MM.1S (cell line): ENCODE data around the gene TMEM240.

ENCODE experiments used
- DNase-seq: peaks from one replicate; pipeline ENCODE4 v3.0.0-alpha.2; 2015
- H2AFZ ChIP-seq: fragments of 300-600 bp; sonication (generic); 2 replicates; pipeline ENCODE4 v1.6.0; 2016; ENCODE audit warnings: antibody characterized with exemption, low read length
- H3F3A ChIP-seq: fragments of 300-600 bp; sonication (generic); 2 replicates; pipeline ENCODE4 v1.6.1; 2016; ENCODE audit warnings: mild to moderate bottlenecking, antibody characterized with exemption, low read length, moderate library complexity, mixed read lengths; ENCODE audit not compliant: insufficient read depth
- H3K27ac ChIP-seq: fragments of 300-600 bp; sonication (generic); 2 replicates; pipeline ENCODE4 v1.5.1; 2016; ENCODE audit warnings: mild to moderate bottlenecking, low read length
- H3K27me3 ChIP-seq: fragments of 300-600 bp; sonication (generic); replicated peaks from 2 replicates; pipeline ENCODE4 v1.6.0; 2016; ENCODE audit warnings: low read length; ENCODE audit not compliant: insufficient read depth
- H3K36me3 ChIP-seq: fragments of 300-600 bp; sonication (generic); replicated peaks from 2 replicates; pipeline ENCODE4 v1.6.1; 2016; ENCODE audit warnings: mild to moderate bottlenecking, low read length, mixed read lengths; ENCODE audit not compliant: insufficient read depth
- H3K4me1 ChIP-seq: fragments of 300-600 bp; sonication (generic); 2 replicates; pipeline ENCODE4 v1.6.1; 2016; ENCODE audit warnings: low read length, mixed read lengths
- H3K4me2 ChIP-seq: fragments of 300-600 bp; sonication (generic); 2 replicates; pipeline ENCODE4 v1.6.0; 2016; ENCODE audit warnings: low read depth, low read length
- H3K4me3 ChIP-seq: fragments of 300-600 bp; sonication (generic); 2 replicates; pipeline ENCODE4 v1.5.1; 2016; ENCODE audit warnings: low read length, mixed read lengths
- H3K79me2 ChIP-seq: fragments of 300-600 bp; sonication (generic); 2 replicates; pipeline ENCODE4 v1.6.1; 2016; ENCODE audit warnings: mixed run types, low read length, mixed read lengths
- H3K9ac ChIP-seq: fragments of 300-600 bp; sonication (generic); 2 replicates; pipeline ENCODE4 v1.6.1; 2016; ENCODE audit warnings: low read length, mixed read lengths
- H3K9me2 ChIP-seq: fragments of 300-600 bp; sonication (generic); replicated peaks from 2 replicates; pipeline ENCODE4 v1.6.1; 2016; ENCODE audit warnings: mild to moderate bottlenecking, low read length, mixed read lengths; ENCODE audit not compliant: insufficient read depth
- H3K9me3 ChIP-seq: fragments of 300-600 bp; sonication (generic); replicated peaks from 2 replicates; pipeline ENCODE4 v1.6.1; 2016; ENCODE audit warnings: mild to moderate bottlenecking, low read length, mixed read lengths; ENCODE audit not compliant: insufficient read depth
- H4K20me1 ChIP-seq: fragments of 300-600 bp; sonication (generic); 2 replicates; pipeline ENCODE4 v1.6.1; 2016; ENCODE audit warnings: mild to moderate bottlenecking, low read length, moderate library complexity, mixed read lengths; ENCODE audit not compliant: insufficient read depth
- EZH2 ChIP-seq: fragments of 300-600 bp; sonication (generic); optimal IDR thresholded peaks from 2 replicates; pipeline ENCODE3; 2017; ENCODE audit warnings: low read depth, mild to moderate bottlenecking, antibody characterized with exemption, low read length, mixed read lengths
- EZH2phosphoT487 ChIP-seq: fragments of 300-600 bp; sonication (generic); IDR thresholded peaks from 2 replicates; pipeline ENCODE4 v1.6.1; 2018; ENCODE audit warnings: antibody characterized with exemption, low read length
- TF ChIP-seq, protein P1 (sequence below): fragments of 300-600 bp; sonication (generic); IDR thresholded peaks from 2 replicates; pipeline ENCODE4 v1.5.1; 2016; ENCODE audit warnings: antibody characterized with exemption, low read length, mixed read lengths

The TMEM240 gene

DNA sequence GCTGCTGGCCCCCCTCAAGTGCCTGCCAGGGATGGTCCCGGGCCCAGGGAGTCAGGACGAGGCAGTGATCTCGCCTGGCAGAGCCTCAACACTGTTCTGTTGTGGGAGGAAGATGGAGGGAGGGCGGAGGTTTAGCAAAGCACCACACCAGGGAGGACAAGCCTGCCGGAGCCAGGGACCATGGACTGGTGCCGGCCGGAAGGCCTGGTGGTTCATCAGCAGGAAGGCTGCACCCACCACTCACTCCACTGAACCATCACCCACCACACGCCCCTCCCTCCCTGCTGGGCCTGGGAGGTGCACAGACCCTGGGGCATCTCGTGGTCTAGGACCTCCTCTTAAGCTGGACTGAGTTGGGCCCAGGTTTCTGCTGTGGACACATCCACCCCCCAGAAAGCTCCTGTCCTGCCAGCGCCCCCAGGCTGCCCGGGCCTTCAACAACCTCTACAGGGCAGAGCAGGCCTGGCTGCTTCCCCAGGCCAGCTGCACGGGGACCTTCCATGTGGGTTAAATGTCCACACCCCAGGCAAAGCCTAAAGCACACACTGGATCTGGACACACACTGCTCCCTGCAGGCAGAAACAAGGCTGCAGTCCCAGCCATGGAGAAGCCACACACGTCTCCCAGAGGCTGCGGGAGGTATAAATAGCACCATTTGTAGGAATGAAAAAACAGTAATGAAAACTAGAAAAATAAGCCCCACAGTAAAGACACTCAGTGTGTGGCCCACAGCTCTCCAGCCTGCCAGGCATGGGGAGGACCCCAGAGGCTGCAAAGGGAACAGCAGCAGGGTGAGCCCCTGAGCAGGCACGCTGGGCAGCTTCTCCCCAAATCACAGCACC, 10.4 kb upstream of the TMEM240 start:
- TF ChIP-seq, protein P1, sequence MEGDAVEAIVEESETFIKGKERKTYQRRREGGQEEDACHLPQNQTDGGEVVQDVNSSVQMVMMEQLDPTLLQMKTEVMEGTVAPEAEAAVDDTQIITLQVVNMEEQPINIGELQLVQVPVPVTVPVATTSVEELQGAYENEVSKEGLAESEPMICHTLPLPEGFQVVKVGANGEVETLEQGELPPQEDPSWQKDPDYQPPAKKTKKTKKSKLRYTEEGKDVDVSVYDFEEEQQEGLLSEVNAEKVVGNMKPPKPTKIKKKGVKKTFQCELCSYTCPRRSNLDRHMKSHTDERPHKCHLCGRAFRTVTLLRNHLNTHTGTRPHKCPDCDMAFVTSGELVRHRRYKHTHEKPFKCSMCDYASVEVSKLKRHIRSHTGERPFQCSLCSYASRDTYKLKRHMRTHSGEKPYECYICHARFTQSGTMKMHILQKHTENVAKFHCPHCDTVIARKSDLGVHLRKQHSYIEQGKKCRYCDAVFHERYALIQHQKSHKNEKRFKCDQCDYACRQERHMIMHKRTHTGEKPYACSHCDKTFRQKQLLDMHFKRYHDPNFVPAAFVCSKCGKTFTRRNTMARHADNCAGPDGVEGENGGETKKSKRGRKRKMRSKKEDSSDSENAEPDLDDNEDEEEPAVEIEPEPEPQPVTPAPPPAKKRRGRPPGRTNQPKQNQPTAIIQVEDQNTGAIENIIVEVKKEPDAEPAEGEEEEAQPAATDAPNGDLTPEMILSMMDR: peak; percentile 23; the same call in 1 of the 2 replicates
- TF ChIP-seq EZH2phosphoT487: no peak
- H3K79me2 ChIP-seq: 0 out of 2 replicates have a peak, but pooled peaks cover 8% of the 10 kb centered on the region
- no peaks in the 10 kb centered on the region for H3K4me1 ChIP-seq
- H2AFZ ChIP-seq: no peak overlapping the region
- H3K4me2 ChIP-seq: no peak overlapping the region
- no peak overlapping the region for H3K9ac ChIP-seq
- no peaks in the 10 kb centered on the region for H3F3A ChIP-seq
- no peak for DNase-seq
- no peak overlapping the region for H3K4me3 ChIP-seq
- no peaks in the 10 kb centered on the region for H4K20me1 ChIP-seq
- no peaks in the 10 kb centered on the region for H3K9me2 ChIP-seq
- H3K36me3 ChIP-seq: no peaks in the 10 kb centered on the region
- no peaks in the 10 kb centered on the region for H3K27me3 ChIP-seq
- no peaks in the 10 kb centered on the region for H3K9me3 ChIP-seq
- no peak overlapping the region for H3K27ac ChIP-seq

- 0 out of 2 replicates have a peak, but pooled peaks cover 5% of the 10 kb centered on the region for H3K79me2 ChIP-seq
- H3K9ac ChIP-seq: no peak overlapping the region
- no peak for DNase-seq
- H3F3A ChIP-seq: no peaks in the 10 kb centered on the region
- no peaks in the 10 kb centered on the region for H3K9me3 ChIP-seq
- H3K4me2 ChIP-seq: no peak overlapping the region
- H2AFZ ChIP-seq: no peak overlapping the region
- H4K20me1 ChIP-seq: no peaks in the 10 kb centered on the region
- H3K4me3 ChIP-seq: no peak overlapping the region
- no peaks in the 10 kb centered on the region for H3K27me3 ChIP-seq
- H3K27ac ChIP-seq: no peak overlapping the region
- H3K9me2 ChIP-seq: no peaks in the 10 kb centered on the region
- H3K36me3 ChIP-seq: no peaks in the 10 kb centered on the region
- H3K4me1 ChIP-seq: no peaks in the 10 kb centered on the region
- TF ChIP-seq, protein P1: no peak
- no peak for TF ChIP-seq EZH2
- no peak for TF ChIP-seq EZH2phosphoT487
These were observed 9.7 kb upstream of the TMEM240 start for GRCh38 chr1:1550087-1550486.

GRCh38 chr1:1548591-1548990, 8.2 kb upstream of the TMEM240 start:
- Histone ChIP-seq H3K79me2 (0 out of 2 replicates have a peak, but pooled peaks cover 5% of the 10 kb centered on the region), H3K4me2 (no peak overlapping the region), H3K4me3 (no peak overlapping the region), H3K36me3 (no peaks in the 10 kb centered on the region), H2AFZ (no peak overlapping the region), H3K9me3 (no peaks in the 10 kb centered on the region), H4K20me1 (no peaks in the 10 kb centered on the region), H3F3A (no peaks in the 10 kb centered on the region), H3K9me2 (no peaks in the 10 kb centered on the region), H3K9ac (no peak overlapping the region), H3K27me3 (no peaks in the 10 kb centered on the region), H3K4me1 (no peaks in the 10 kb centered on the region), H3K27ac (no peak overlapping the region)
- TF ChIP-seq EZH2: no peak
- TF ChIP-seq, protein P1: no peak
- TF ChIP-seq EZH2phosphoT487: no peak
- no peak for DNase-seq
